Iris pigment epithelial cell (primary cell): Measurements from ENCODE around the gene STK11IP.

Experiments used
- DNase-seq: peaks from one replicate; pipeline ENCODE4 v3.0.0-alpha.2; 2011; ENCODE audit warnings: low read depth

STK11IP gene

GRCh38 chr2:219616550-219616949 is 18.9 kb downstream of the STK11IP start:
- DNase-seq: no peak

GRCh38 chr2:219618733-219619122 is 21.1 kb downstream of the STK11IP start:
- no peak for DNase-seq

DNA sequence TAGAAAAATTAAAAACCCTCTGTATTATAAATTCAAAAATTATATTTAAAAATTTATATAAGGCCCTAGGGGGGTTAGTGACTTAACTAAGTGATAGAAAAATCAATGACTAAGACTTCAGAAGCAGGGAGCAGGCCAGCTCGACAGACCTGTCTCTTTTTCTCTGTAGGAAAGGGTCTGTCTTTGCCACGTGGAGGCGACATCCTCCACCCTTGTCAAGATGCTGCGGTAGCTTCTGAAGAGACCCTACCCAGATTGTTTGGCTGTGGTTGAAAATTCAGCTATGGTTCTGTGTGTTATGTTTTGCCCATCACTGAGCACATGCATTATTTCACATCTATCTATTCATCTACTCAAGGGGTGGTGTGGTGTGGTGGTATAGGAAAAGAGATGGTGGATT is 21.6 kb downstream of the STK11IP start:
- DNase-seq: no peak

DNA sequence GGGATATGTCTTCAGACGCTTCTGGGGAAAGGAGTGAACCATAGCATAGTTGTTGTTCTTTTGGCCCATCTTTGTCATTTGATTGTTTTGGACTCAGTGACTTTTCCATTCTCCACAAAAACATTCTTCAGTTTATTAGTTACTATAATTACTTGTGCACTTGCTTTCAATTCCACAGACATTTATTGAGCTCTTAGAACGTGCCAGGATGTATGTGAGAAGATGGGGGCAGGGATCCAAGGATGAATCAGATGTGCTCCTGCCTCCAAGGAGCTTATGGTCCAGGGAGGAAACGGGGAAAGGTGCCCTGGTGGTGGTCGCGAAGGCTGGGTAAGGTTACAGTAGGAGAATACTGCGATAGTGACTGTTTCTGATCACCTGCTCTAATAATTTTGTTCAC is 22.9 kb downstream of the STK11IP start:
- DNase-seq: no peak

- no peak for DNase-seq
These were observed 24.3 kb downstream of the STK11IP start for GRCh38 chr2:219621935-219622334.

GRCh38 chr2:219622472-219622871 is 24.8 kb downstream of the STK11IP start:
- no peak for DNase-seq

GRCh38 chr2:219624565-219624964 is 26.9 kb downstream of the STK11IP start:
- no peak for DNase-seq

- no peak for DNase-seq
These were observed 27.5 kb downstream of the STK11IP start for GRCh38 chr2:219625179-219625578.

DNA sequence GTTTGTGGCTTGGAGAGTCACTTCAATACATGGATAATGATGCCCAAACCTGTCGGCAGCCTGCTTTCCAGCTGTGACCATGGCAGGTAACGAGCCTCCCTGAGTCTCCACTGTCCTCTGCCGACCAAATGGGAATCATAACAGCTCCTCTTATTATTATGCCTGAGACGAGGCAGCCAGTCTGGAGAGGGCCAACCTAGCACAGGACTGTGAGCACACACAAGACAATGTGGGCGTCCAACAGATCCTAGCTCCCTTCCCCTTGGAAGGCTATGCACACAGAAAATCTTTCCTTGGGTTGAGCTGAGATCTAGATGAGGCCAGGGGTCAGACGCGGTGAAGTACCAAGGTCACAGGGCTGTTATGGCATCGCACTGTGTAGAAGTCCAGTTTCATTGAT is 28.9 kb downstream of the STK11IP start:
- DNase-seq: no peak

DNA sequence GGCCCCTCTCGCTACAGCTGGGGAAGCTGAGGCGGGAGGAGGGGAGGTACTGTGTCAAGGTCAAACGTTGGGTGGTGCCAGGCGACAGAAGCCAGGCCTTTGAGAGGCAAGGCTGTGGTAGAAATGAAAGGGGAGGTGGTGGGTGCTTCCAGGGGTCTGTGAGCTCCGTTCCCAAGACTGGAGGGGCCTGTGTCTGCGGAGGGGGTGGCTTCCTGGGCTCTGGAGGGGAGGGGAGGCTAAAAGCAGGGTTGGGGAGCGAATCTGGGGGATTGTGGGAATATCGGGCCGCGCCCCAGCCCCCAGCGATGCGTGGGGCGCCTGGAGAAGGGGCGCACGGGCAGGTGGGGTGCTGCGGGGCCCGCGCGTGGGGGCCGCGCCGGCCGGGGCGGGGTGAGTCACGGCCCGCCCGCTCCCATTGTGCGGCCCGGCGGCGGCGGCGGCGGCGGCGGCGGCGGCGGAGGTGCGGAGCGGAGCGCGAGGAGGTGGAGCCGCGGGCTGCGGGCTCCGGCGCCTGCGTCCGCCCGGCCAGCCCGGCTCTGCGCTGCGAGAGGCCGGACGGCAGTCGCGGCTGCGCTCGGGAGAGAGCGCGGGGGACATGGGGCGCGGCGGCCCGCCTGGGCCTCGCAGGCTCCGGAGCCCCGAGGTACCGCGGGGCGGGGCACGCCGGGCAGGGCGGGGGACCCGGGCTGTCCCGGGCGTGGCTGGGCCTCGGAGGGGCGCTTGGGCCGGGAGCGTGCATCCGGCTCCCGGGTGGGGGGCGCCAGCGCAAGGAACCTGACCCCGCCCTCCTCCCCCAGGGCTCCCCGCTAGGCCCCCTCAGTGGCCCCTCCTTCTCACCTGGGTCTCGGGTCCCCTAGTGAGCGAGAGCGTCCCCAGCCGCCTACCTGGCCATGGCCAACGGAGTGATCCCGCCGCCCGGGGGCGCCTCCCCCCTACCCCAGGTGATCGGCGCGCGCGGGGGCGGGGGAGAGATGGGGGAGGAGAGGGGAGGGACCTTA is 29.7 kb downstream of the STK11IP start, which contains the start of gene SLC4A3:
Gene SLC4A3 (plus strand): TSS at position 528 of the 998 bp plus-strand sequence. CDS start 363 bp downstream, at position 891.
- DNase-seq: peak; percentile 34

DNA sequence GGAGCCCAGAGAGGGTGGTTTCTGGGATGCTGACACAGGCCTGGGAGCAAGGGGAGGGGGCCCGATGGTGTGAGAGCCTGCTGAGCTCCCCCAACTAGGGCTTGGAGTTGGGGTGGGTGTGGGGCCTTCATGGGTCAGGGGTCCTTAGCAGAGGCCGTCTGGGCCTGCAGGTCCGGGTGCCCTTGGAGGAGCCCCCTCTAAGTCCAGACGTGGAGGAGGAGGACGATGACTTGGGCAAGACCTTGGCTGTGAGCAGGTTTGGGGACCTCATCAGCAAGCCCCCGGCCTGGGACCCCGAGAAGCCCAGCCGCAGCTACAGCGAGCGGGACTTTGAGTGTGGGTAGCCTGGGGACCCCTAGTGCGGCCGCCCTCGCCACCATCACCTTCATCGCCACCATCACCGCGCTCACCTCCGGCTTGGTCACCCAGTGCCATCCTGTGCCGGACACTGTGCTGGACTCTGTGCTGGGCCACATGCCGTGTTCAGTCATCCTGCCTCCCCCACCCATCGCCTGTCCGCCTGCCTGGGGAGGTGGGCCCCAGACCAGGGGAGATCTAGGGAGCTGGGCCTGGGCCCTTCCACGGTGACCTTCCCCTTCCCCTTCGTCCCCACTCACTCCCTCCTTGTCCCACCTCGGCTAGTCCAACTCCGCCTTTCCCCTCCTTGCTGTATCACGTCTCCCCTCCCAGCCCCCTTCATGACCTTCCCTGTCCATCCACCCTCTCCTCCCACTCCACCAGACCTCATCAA is 30.8 kb downstream of the STK11IP start:
- no peak for DNase-seq

- no peak for DNase-seq
These were observed 31.6 kb downstream of the STK11IP start for GRCh38 chr2:219628986-219629901.

DNA sequence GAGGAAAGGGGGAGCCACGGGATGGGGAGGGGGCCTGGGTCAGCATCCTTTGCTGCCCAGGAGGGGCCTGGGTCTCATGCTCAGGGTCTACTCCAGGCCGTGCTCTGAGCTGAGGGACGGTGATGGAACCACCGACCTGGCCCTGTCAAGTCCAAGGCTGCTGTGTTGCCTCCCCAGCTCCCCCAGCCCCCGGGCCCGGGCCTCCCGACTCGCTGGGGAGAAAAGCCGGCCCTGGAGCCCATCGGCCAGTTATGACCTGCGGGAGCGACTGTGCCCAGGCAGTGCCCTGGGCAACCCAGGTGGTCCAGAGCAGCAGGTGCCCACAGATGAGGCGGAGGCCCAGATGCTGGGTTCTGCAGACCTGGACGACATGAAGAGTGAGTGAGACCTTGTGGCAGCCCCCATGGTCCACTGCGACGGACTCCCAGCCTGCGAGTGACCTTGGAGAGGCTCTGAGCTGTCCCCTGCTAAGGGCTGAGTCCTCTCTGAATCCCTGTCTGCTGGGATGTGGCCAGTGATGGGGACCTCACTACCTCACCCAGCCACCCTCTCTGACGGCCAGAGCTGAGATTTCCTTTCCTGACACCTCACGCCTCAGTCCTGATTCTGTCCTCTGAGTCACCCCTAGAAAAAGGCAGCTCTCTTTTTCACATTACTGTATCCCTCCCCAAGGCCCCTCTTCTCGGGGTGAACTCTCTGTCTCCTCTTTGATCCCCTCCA is 32.5 kb downstream of the STK11IP start:
- no peak for DNase-seq

DNA sequence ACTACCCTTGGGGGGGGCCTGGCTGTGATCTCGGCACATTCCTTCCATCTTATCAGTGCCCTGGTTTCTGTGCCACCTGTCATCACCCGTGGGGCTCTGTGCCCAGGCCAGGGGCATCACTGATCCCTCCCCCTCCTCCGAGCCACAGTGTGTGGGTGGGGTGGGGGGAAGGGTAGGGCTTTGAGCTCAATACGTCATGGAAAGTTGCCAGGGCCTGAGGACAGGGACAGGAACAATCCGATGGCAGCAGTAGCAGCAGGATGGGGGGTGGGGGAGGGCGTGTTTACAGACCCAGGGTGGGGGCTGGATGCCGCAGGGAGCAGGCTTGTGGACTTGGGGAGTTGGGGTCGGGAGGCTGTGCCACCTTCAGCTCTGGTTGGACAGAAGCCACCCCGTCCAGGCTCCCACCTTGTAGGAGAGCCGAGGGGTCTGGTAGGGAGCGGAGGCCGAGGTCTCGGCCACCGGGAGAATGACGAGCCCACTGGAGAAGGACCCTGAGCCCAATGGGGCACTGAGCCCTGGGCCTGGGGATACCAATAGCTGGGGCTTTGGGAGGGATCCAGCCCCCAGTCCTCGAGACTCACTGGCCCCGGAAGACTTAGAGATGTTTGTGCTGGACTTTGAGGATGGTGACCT is 33.2 kb downstream of the STK11IP start:
- DNase-seq: no peak

- no peak for DNase-seq
These were observed 33.8 kb downstream of the STK11IP start for GRCh38 chr2:219631406-219631891.

DNA sequence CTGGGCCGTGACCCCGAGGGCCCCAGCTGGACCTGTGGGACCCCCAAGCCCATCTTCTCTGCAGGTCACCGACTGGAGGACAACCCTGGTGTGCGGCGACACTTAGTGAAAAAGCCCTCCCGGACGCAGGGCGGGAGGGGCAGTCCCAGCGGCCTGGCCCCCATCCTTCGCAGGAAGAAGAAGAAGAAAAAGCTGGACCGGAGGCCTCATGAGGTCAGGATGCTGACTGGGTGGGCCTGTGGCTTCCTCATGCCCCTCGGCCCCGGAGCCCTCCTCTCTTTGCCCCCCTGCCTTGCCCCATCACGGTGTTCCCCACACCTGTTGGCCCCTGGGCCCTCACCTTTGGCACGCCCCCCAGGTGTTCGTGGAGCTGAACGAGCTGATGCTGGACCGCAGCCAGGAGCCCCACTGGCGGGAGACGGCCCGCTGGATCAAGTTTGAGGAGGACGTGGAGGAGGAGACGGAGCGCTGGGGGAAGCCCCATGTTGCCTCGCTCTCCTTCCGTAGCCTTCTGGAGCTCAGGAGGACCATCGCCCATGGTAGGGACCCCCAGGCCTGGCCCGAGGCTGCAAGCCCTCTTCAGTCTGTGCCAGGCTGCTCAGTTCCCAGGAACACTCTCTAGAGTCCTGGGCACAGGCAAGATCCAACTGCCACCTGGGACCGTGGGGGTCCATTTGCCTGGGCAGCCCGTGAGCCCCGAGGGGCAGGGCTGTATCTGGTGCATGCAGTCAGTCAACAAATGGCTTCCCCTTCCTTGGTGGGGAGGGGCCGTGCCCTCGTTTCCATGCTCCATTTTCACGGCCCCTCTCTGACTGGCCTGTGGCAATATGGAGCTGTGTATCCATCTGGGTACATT is 34.5 kb downstream of the STK11IP start:
- no peak for DNase-seq

- DNase-seq: no peak
These were observed 35.1 kb downstream of the STK11IP start for GRCh38 chr2:219632760-219633105.

DNA sequence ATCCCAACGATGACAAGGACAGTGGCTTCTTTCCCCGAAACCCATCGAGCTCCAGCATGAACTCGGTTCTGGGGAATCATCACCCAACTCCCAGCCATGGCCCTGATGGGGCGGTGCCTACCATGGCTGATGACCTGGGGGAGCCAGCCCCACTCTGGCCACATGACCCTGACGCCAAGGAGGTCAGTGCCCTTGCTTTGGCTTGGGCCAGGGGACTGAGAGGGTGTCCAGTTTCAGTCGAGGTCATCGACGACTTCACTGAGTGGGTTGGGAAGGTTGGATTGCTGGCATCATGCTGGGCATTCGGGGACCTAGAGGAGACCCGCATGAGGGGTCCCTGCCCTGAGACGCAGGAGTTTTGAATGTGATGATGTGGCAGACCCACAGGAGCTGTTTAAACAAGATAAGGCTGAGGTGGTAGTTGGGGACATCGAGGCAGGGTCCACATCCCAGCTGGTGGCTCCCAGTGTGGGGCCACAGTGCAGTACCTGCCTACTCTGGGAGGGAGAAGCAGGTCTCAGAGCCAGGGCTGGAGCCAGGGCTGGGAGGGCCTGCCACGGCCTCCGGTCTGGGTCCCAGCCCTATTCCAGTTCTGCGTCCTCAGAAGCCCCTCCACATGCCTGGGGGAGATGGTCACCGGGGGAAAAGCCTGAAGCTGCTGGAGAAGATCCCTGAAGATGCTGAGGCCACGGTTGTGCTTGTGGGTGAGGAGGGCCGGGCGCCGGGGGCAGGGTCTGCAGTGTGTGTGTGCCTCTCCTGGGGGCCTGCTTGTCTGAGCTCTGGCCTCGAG is 35.8 kb downstream of the STK11IP start:
- DNase-seq: no peak
